GM12878 (cell line): Measurements from ENCODE around the gene SETD1B. TPM values are rescaled to one million over a fixed set of nuclear protein-coding genes. Genes with fewer than 3 reads are reported as not detected.

Experiments
- ASH2L ChIP-seq: fragments of 300-600, 200-600 bp; sonication (generic); IDR thresholded peaks from 2 replicates; pipeline ENCODE4 v1.6.1; 2017; ENCODE audit warnings: low read depth, mild to moderate bottlenecking, borderline replicate concordance
- CHD2 ChIP-seq: IDR thresholded peaks from 2 replicates; pipeline ENCODE4 v1.6.1; 2011; ENCODE audit warnings: low read depth, low read length, improper control_type of control experiment, borderline replicate concordance
- CREM ChIP-seq: IDR thresholded peaks from 2 replicates; pipeline ENCODE4 v1.6.1; 2014; ENCODE audit warnings: antibody characterized with exemption, low read depth
- DPF2 ChIP-seq: fragments of 450-650 bp; IDR thresholded peaks from 2 replicates; pipeline ENCODE4 v1.6.1; 2017; ENCODE audit warnings: mild to moderate bottlenecking
- EZH2 ChIP-seq: IDR thresholded peaks from 2 replicates; pipeline ENCODE4 v1.6.1; 2012; ENCODE audit warnings: low read depth, mild to moderate bottlenecking, control low read depth, inconsistent platforms, low read length, borderline replicate concordance; ENCODE audit not compliant: control insufficient read depth
- GATAD2B ChIP-seq: fragments of 450-650 bp; conservative IDR thresholded peaks from 2 replicates; pipeline ENCODE4 v1.6.1; 2017; ENCODE audit warnings: low read depth, mild to moderate bottlenecking, moderate library complexity
- HDAC6 ChIP-seq: fragments of 200-600 bp; sonication (generic); IDR thresholded peaks from one replicate; pipeline ENCODE4 v1.8.0; 2017; ENCODE audit warnings: antibody characterized with exemption; ENCODE audit not compliant: unreplicated experiment
- HDGF ChIP-seq: fragments of 450-650 bp; IDR thresholded peaks from 2 replicates; pipeline ENCODE4 v1.6.1; 2016; ENCODE audit warnings: antibody characterized with exemption
- IKZF1 ChIP-seq: fragments of 450-650 bp; conservative IDR thresholded peaks from 2 replicates; pipeline ENCODE4 v1.6.1; 2017; ENCODE audit warnings: antibody characterized with exemption, mild to moderate bottlenecking
- KDM1A ChIP-seq: fragments of 200-600 bp; sonication (generic); IDR thresholded peaks from 2 replicates; pipeline ENCODE4 v1.6.1; 2016; ENCODE audit warnings: borderline replicate concordance
- KLF5 ChIP-seq: fragments of 450-650 bp; IDR thresholded peaks from 2 replicates; pipeline ENCODE4 v1.6.1; 2014; ENCODE audit warnings: mild to moderate bottlenecking; ENCODE audit not compliant: partially characterized antibody
- NFIC ChIP-seq: IDR thresholded peaks from 2 replicates; pipeline ENCODE4 v1.6.1; 2012; ENCODE audit warnings: low read depth, mild to moderate bottlenecking, inconsistent platforms, low read length, moderate library complexity
- NFYB ChIP-seq: IDR thresholded peaks from 2 replicates; pipeline ENCODE4 v1.6.1; 2011; ENCODE audit warnings: low read depth, mild to moderate bottlenecking, low read length, improper control_type of control experiment, moderate library complexity; ENCODE audit not compliant: insufficient read depth
- POLR2A ChIP-seq: IDR thresholded peaks from 2 replicates; pipeline ENCODE4 v1.6.1; 2011; ENCODE audit warnings: low read depth, mild to moderate bottlenecking, low read length
- POLR2AphosphoS5 ChIP-seq: IDR thresholded peaks from 2 replicates; pipeline ENCODE4 v1.6.1; 2011; ENCODE audit warnings: mild to moderate bottlenecking, low read length, inconsistent platforms
- RAD51 ChIP-seq: fragments of 450-650 bp; IDR thresholded peaks from 2 replicates; pipeline ENCODE4 v1.6.1; 2016; ENCODE audit warnings: moderate library complexity, mild to moderate bottlenecking, inconsistent platforms
- RB1 ChIP-seq: fragments of 450-650 bp; formaldehyde crosslinking; IDR thresholded peaks from 2 replicates; pipeline ENCODE4 v1.6.1; 2017; ENCODE audit warnings: mild to moderate bottlenecking, borderline replicate concordance
- SIX5 ChIP-seq: IDR thresholded peaks from 2 replicates; pipeline ENCODE4 v1.6.1; 2011; ENCODE audit warnings: mild to moderate bottlenecking, low read depth, low read length, moderate library complexity; ENCODE audit not compliant: severe bottlenecking
- SMAD1 ChIP-seq: fragments of 450-650 bp; IDR thresholded peaks from 2 replicates; pipeline ENCODE4 v1.6.1; 2018; ENCODE audit warnings: mild to moderate bottlenecking, low read depth; ENCODE audit not compliant: partially characterized antibody
- SMAD5 ChIP-seq: IDR thresholded peaks from 2 replicates; pipeline ENCODE4 v1.6.1; 2016; ENCODE audit warnings: antibody characterized with exemption, low read depth
- SMARCA5 ChIP-seq: fragments of 450-650 bp; IDR thresholded peaks from 2 replicates; pipeline ENCODE4 v1.6.1; 2017; ENCODE audit warnings: mild to moderate bottlenecking
- SREBF2 ChIP-seq: IDR thresholded peaks from 2 replicates; pipeline ENCODE4 v1.6.1; 2012; ENCODE audit warnings: mild to moderate bottlenecking, low read length
- SRF ChIP-seq, 2 experiments: IDR thresholded peaks; 2 replicates each; pipeline ENCODE4 v1.6.1; 2011; ENCODE audit warnings: low read depth in 2 of 2, low read length in 2 of 2, mild to moderate bottlenecking in 1 of 2, moderate library complexity in 1 of 2
- STAT1 ChIP-seq: fragments of 450-650 bp; conservative IDR thresholded peaks from 2 replicates; pipeline ENCODE4 v1.6.1; 2014; ENCODE audit warnings: antibody characterized with exemption, mild to moderate bottlenecking
- TCF7 ChIP-seq: IDR thresholded peaks from 2 replicates; pipeline ENCODE4 v1.6.1; 2014; ENCODE audit warnings: antibody characterized with exemption, borderline replicate concordance
- ZNF384 ChIP-seq: IDR thresholded peaks from 2 replicates; pipeline ENCODE4 v1.6.1; 2012; ENCODE audit warnings: low read depth, mild to moderate bottlenecking, low read length, improper control_type of control experiment, borderline replicate concordance
- polyA plus RNA-seq, 11 experiments: library from polyadenylated mRNA; depleted of rRNA in 4 of 11; unstranded in 6 of 11; stranded (reverse) in 5 of 11; fragments of >200 nt; fragmentation: Nextera tagmentation in 4 of 11; fragmentation: Illumina TruSeq in 1 of 11; extraction: Ambion mirVana in 4 of 11; extraction: Trizol in 1 of 11; gene quantifications; 1 replicate in 1 of 11; 2 replicates in 10 of 11; pipeline versions ENCODE4 v1.2.1 to v1.2.3, GENCODE V29; 2011 to 2016; ENCODE audit warnings: inconsistent platforms in 2 of 11, missing spikeins in 2 of 11, low read depth in 1 of 11
- total RNA-seq, 4 experiments: library from RNA; depleted of rRNA in 3 of 4; stranded (reverse); fragments of >200 nt in 3 of 4; fragmentation: Illumina TruSeq in 1 of 4; extraction: Trizol in 1 of 4; gene quantifications; 2 replicates each; pipeline versions ENCODE4 v1.2.1 to v1.2.3, GENCODE V29; 2013 to 2021
- TF ChIP-seq, protein P1 (sequence below): fragments of 450-650 bp; formaldehyde crosslinking; IDR thresholded peaks from 2 replicates; pipeline ENCODE4 v1.4.0; 2022; ENCODE audit warnings: mild to moderate bottlenecking, moderate library complexity
- TF ChIP-seq, protein P2 (sequence below): fragments of 450-650 bp; IDR thresholded peaks from 2 replicates; pipeline ENCODE4 v1.6.1; 2017; ENCODE audit warnings: borderline replicate concordance
- TF ChIP-seq, protein P3 (sequence below): IDR thresholded peaks from 2 replicates; pipeline ENCODE4 v1.6.1; 2011; ENCODE audit warnings: low read depth, mild to moderate bottlenecking, low read length, moderate library complexity, borderline replicate concordance; ENCODE audit errors: extremely low read depth

SETD1B gene
- total and polyA plus RNA-seq, 10 of the 15 experiments (the other 5 are each of a cell fraction or from before 2014, with no cell fraction given), result 0.50 to 17.3 (median 1.6) TPM

DNA sequence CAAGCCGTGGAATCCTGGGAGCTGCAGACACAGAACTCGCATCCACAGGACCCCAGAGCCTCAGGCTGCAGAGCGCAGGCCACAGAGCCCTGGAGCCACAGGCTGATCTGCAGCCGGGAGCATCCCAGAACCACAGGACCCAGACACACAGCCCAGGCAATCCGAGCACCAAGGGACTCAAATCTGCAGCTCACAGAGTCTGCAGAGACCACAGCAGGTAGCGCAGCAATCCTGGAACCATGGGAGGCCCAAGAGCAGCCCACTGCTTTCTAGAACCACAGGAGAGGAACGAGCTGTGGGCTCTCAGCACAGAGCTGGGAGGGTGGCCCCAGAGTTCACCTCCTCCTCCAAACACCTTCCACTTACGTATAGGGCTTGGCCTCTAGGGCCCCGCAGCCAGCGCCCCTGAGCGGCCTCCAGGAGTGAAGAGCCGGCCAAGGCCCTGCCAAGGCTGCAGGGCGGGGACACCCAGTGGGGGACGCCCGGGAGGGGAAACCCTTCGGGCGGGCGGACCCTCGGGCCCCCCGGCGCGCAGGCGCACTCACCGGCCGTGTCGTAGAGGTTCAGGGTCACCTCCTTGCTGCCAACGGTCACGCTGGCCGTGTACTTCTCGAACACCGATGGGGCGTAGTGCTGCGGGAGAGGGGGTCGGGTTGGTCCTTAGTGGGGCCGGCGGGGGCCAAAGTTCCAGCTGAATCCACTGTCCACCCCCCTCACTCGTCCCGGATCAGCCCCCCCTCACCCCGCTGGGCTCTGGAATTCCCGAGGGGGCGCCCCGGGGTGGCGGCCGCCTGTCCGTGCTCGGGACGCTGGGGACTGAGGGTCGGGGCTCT, 11.0 kb upstream of the SETD1B start (continued):
- no peak for TF ChIP-seq SIX5
- TF ChIP-seq TCF7, result no peak
- no peak for TF ChIP-seq SRF (IDR thresholded peaks at IDR 0.05; ENCODE audit: low read depth in 2 of 2, low read length in 2 of 2)
- no peak for TF ChIP-seq RB1
- no peak for TF ChIP-seq NFYB
- no peak for TF ChIP-seq HDGF
- no peak for TF ChIP-seq POLR2AphosphoS5
- TF ChIP-seq, protein P1, sequence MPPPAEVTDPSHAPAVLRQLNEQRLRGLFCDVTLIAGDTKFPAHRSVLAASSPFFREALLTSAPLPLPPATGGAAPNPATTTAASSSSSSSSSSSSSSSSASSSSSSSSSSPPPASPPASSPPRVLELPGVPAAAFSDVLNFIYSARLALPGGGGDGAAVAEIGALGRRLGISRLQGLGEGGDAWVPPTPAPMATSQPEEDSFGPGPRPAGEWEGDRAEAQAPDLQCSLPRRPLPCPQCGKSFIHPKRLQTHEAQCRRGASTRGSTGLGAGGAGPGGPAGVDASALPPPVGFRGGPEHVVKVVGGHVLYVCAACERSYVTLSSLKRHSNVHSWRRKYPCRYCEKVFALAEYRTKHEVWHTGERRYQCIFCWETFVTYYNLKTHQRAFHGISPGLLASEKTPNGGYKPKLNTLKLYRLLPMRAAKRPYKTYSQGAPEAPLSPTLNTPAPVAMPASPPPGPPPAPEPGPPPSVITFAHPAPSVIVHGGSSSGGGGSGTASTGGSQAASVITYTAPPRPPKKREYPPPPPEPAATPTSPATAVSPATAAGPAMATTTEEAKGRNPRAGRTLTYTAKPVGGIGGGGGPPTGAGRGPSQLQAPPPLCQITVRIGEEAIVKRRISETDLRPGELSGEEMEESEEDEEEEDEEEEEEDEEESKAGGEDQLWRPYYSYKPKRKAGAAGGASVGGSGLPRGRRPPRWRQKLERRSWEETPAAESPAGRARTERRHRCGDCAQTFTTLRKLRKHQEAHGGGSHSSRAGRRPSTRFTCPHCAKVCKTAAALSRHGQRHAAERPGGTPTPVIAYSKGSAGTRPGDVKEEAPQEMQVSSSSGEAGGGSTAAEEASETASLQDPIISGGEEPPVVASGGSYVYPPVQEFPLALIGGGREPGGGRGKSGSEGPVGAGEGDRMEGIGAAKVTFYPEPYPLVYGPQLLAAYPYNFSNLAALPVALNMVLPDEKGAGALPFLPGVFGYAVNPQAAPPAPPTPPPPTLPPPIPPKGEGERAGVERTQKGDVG (CRISPR knock-in tag), result no peak
- no peak for TF ChIP-seq KLF5
- TF ChIP-seq, protein P2, sequence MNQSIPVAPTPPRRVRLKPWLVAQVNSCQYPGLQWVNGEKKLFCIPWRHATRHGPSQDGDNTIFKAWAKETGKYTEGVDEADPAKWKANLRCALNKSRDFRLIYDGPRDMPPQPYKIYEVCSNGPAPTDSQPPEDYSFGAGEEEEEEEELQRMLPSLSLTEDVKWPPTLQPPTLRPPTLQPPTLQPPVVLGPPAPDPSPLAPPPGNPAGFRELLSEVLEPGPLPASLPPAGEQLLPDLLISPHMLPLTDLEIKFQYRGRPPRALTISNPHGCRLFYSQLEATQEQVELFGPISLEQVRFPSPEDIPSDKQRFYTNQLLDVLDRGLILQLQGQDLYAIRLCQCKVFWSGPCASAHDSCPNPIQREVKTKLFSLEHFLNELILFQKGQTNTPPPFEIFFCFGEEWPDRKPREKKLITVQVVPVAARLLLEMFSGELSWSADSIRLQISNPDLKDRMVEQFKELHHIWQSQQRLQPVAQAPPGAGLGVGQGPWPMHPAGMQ, result no peak
- no peak for TF ChIP-seq HDAC6
- TF ChIP-seq ZNF384, result no peak
- TF ChIP-seq GATAD2B, result 0 out of 2 replicates have a peak, but pooled peaks have one; percentile 0
- TF ChIP-seq POLR2A, result 0 out of 2 replicates have a peak, but pooled peaks have one; percentile 15
- TF ChIP-seq, protein P3, sequence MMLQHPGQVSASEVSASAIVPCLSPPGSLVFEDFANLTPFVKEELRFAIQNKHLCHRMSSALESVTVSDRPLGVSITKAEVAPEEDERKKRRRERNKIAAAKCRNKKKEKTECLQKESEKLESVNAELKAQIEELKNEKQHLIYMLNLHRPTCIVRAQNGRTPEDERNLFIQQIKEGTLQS, result no peak
- TF ChIP-seq SMAD1, result no peak
- TF ChIP-seq NFIC, result no peak
- TF ChIP-seq DPF2, result no peak
- no peak for TF ChIP-seq SMAD5
- TF ChIP-seq IKZF1, result peak; percentile 54
- TF ChIP-seq ASH2L, result no peak
- TF ChIP-seq KDM1A, result no peak
- no peak for TF ChIP-seq EZH2
- TF ChIP-seq RAD51, result no peak
- TF ChIP-seq CHD2, result no peak
- TF ChIP-seq CREM, result 0 out of 2 replicates have a peak, but pooled peaks have one; percentile 34
- no peak for TF ChIP-seq SREBF2
- TF ChIP-seq SMARCA5, result no peak
- TF ChIP-seq STAT1, result no peak
